ENCODE measurements around the gene CA4. TPM values are rescaled to one million over a fixed set of nuclear protein-coding genes. Genes with fewer than 3 reads are reported as not detected.

CA4 gene
- total and polyA plus RNA-seq, 4 donors: 50.0 to 57.6 (median 57.3) TPM

DNA sequence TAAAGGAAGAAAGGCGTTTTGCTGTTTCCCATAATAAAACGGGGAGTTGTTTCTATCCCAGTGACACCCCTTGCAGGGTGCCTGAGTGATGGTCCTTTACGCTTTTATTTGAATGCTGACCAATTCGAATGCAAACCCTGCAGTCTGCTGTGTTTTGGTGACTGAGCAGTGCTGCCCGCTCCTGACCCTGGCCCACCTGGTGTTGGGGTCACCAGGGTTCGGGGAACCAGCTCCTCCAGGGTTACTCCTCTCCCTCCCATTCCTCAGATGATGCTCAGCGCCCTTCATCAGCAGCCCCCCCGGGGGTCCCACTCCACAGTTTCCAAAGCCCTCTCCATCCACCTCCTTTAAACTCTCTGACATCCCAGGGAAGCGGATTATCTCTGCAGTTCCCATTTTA lies 6.0 kb downstream of the CA4 start:
- H3K27me3 ChIP-seq (ENCODE audit: control insufficient read depth in 3 of 3, insufficient read depth in 3 of 3, low read length in 2 of 3): peaks cover 0 to 10% (median 4%) of the 10 kb centered on the region in 3 donors
- no peak for DNase-seq
- 78 to 81% methylated on average over 9 of the region's 9 CpGs for WGBS, 2 donors

GRCh38 chr17:60156746-60157145 lies 7.0 kb downstream of the CA4 start:
- 77 to 94% methylated on average over 8 of the region's 8 CpGs for WGBS, 2 donors
- H3K36me3 ChIP-seq (ENCODE audit: control insufficient read depth in 4 of 4, insufficient read depth in 4 of 4, low read length in 4 of 4): no peaks in the 10 kb centered on the region
- ATAC-seq (ENCODE audit: insufficient read depth, low FRiP score): no peak
- H3K9ac ChIP-seq (ENCODE audit: insufficient read depth in 1 of 2, low read length in 2 of 2): no peak overlapping the region
- peaks cover 0 to under 1% (median 0%) of the 10 kb centered on the region in 3 donors for H3K27me3 ChIP-seq (ENCODE audit: control insufficient read depth in 3 of 3, insufficient read depth in 3 of 3, low read length in 2 of 3)
- H3K9me3 ChIP-seq (ENCODE audit: control insufficient read depth in 4 of 4, insufficient read depth in 3 of 4, low read length in 3 of 4): peaks cover 0 to 1% (median 0%) of the 10 kb centered on the region in 4 donors
- peaks cover 0 to 24% (median 10%) of the 10 kb centered on the region in 5 donors for H3K4me1 ChIP-seq (ENCODE audit: control insufficient read depth in 5 of 5, insufficient read depth in 5 of 5, low read length in 5 of 5)
- DNase-seq: no peak
- peak overlapping the region in 1 of 2 donors; percentile 12 for H3K27ac ChIP-seq (ENCODE audit: low read depth in 1 of 2, low read length in 1 of 2)
- TF ChIP-seq CTCF (IDR thresholded peaks at IDR 0.05; ENCODE audit: control extremely low read depth, extremely low read depth): no peak
- H3K4me3 ChIP-seq: no peak overlapping the region

More for the DNA sequence above, 6.0 kb downstream of the CA4 start:
- Histone ChIP-seq H3K36me3 (ENCODE audit: control insufficient read depth in 4 of 4, insufficient read depth in 4 of 4, low read length in 4 of 4) (no peaks in the 10 kb centered on the region), H3K4me1 (ENCODE audit: control insufficient read depth in 5 of 5, insufficient read depth in 5 of 5, low read length in 5 of 5) (peaks cover 0 to 25% (median 8%) of the 10 kb centered on the region in 5 donors), H3K9me3 (ENCODE audit: control insufficient read depth in 4 of 4, insufficient read depth in 3 of 4, low read length in 3 of 4) (peaks cover 0 to 1% (median 0%) of the 10 kb centered on the region in 4 donors), H3K27ac (ENCODE audit: low read depth in 1 of 2, low read length in 1 of 2) (no peak overlapping the region), H3K4me3 (no peak overlapping the region), H3K9ac (ENCODE audit: insufficient read depth in 1 of 2, low read length in 2 of 2) (no peak overlapping the region)
- ATAC-seq (ENCODE audit: insufficient read depth, low FRiP score): no peak
- no peak for TF ChIP-seq CTCF (IDR thresholded peaks at IDR 0.05; ENCODE audit: control extremely low read depth, extremely low read depth)

GRCh38 chr17:60157487-60158040 lies 7.8 kb downstream of the CA4 start:
- H3K36me3 ChIP-seq (ENCODE audit: control insufficient read depth in 4 of 4, insufficient read depth in 4 of 4, low read length in 4 of 4): no peaks in the 10 kb centered on the region
- H3K4me3 ChIP-seq: no peak overlapping the region
- peaks cover 0 to 1% (median 0%) of the 10 kb centered on the region in 4 donors for H3K9me3 ChIP-seq (ENCODE audit: control insufficient read depth in 4 of 4, insufficient read depth in 3 of 4, low read length in 3 of 4)
- H3K27me3 ChIP-seq (ENCODE audit: control insufficient read depth in 3 of 3, insufficient read depth in 3 of 3, low read length in 2 of 3): no peaks in the 10 kb centered on the region
- no peak overlapping the region for H3K9ac ChIP-seq (ENCODE audit: insufficient read depth in 1 of 2, low read length in 2 of 2)
- DNase-seq (no peak), ATAC-seq (ENCODE audit: insufficient read depth, low FRiP score) (no peak)
- no peak for TF ChIP-seq CTCF (IDR thresholded peaks at IDR 0.05; ENCODE audit: control extremely low read depth, extremely low read depth)
- no peak overlapping the region for H3K27ac ChIP-seq (ENCODE audit: low read depth in 1 of 2, low read length in 1 of 2)
- H3K4me1 ChIP-seq (ENCODE audit: control insufficient read depth in 5 of 5, insufficient read depth in 5 of 5, low read length in 5 of 5): peaks cover 0 to 24% (median 12%) of the 10 kb centered on the region in 5 donors
- whole genome bisulfite sequencing, 2 donors: 82 to 90% methylated on average over 18 of the region's 18 CpGs
